Glutamatergic neuron (in vitro differentiated cells): ENCODE measurements around the gene PCP4L1. TPM values are rescaled to one million over a fixed set of nuclear protein-coding genes. Genes with fewer than 3 reads are reported as not detected.

Experiments
- DNase-seq: peaks from one replicate; pipeline ENCODE4 v3.0.0; 2022
- H3K27ac Mint-ChIP-seq: one replicate; pipeline ENCODE4 v1.8.0; 2020; ENCODE audit warnings: mild to moderate bottlenecking, mixed read lengths, inconsistent platforms; ENCODE audit not compliant: unreplicated experiment
- H3K27me3 Mint-ChIP-seq: one replicate; pipeline ENCODE4 v1.8.0; 2020; ENCODE audit warnings: mild to moderate bottlenecking, moderate library complexity, mixed read lengths, inconsistent platforms; ENCODE audit not compliant: unreplicated experiment
- H3K36me3 Mint-ChIP-seq: one replicate; pipeline ENCODE4 v1.8.0; 2020; ENCODE audit warnings: mild to moderate bottlenecking, mixed read lengths, inconsistent platforms; ENCODE audit not compliant: unreplicated experiment
- H3K4me1 Mint-ChIP-seq: one replicate; pipeline ENCODE4 v1.8.0; 2020; ENCODE audit warnings: mild to moderate bottlenecking, low read depth, mixed read lengths, inconsistent platforms; ENCODE audit not compliant: unreplicated experiment
- H3K4me3 Mint-ChIP-seq: one replicate; pipeline ENCODE4 v1.8.0; 2020; ENCODE audit warnings: mild to moderate bottlenecking, mixed read lengths, inconsistent platforms; ENCODE audit not compliant: unreplicated experiment
- H3K9me3 Mint-ChIP-seq: one replicate; pipeline ENCODE4 v1.8.0; 2020; ENCODE audit warnings: mild to moderate bottlenecking, moderate library complexity, mixed read lengths, inconsistent platforms; ENCODE audit not compliant: unreplicated experiment
- total RNA-seq: library from RNA; stranded (reverse); fragmentation: NEBNext Ultra II Directional; extraction: Animal tissue kit (Norgen Biotek cat#: 25700); gene quantifications from one replicate; pipeline ENCODE4 v1.2.1, GENCODE V29; 2021; ENCODE audit not compliant: unreplicated experiment
- TF ChIP-seq, protein P1 (sequence below): fragments of 200-600 bp; sonication (generic); IDR thresholded peaks from one replicate; pipeline ENCODE4 v1.5.0; 2021; ENCODE audit not compliant: partially characterized antibody, unreplicated experiment

PCP4L1 gene
- total RNA-seq, 1 donor from 2014 or later = 1.1 TPM

DNA sequence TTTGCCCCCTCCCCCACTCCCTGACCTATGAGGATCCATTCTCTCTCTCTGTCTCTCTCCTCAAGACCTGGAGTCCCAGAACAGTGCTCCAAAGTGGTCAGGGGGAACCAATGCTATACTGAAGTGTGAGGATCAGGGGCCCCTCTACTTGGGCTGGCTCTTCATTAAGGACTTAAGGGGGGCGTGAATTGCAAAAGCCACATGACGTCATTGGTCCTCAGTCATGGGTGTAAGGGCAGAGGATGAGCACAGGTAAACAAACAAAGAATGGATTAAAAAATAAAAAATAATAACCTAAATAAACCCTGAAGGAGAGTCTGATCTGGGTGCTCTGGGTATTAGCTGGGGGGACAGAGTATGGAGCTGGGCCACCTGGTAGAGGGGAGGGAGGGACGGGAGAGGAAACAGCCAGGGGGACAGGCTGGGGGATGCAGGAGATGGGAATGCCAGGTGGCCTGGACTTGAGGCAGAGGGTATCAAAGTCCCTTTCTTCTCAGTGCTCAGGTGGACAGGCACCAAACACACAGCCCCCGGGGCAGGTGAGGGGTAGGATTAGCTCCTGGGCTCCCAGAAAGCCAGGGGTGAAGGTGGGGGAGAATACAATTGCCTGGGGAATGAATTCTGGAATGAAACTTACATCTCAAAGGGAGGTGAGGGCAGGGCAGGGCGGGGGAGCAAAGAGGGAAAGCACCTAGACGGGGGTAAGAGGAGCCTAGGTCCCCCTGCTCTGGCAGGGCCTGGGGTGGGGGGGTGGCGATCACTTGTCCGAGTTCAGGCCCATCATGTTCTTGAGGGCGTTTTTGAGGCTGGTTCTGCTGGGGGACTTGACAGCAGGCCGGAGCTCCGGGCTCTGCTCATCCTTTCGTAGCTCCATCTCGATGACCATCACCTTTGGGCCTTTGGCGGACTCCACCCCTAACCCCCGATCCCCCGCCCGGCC lies 46.7 kb downstream of the PCP4L1 start:
- peaks cover 8% of the 10 kb centered on the region for H3K9me3 Mint-ChIP-seq
- H3K27me3 Mint-ChIP-seq = no peaks in the 10 kb centered on the region
- peaks cover 37% of the 10 kb centered on the region for H3K4me1 Mint-ChIP-seq
- TF ChIP-seq, protein P1, sequence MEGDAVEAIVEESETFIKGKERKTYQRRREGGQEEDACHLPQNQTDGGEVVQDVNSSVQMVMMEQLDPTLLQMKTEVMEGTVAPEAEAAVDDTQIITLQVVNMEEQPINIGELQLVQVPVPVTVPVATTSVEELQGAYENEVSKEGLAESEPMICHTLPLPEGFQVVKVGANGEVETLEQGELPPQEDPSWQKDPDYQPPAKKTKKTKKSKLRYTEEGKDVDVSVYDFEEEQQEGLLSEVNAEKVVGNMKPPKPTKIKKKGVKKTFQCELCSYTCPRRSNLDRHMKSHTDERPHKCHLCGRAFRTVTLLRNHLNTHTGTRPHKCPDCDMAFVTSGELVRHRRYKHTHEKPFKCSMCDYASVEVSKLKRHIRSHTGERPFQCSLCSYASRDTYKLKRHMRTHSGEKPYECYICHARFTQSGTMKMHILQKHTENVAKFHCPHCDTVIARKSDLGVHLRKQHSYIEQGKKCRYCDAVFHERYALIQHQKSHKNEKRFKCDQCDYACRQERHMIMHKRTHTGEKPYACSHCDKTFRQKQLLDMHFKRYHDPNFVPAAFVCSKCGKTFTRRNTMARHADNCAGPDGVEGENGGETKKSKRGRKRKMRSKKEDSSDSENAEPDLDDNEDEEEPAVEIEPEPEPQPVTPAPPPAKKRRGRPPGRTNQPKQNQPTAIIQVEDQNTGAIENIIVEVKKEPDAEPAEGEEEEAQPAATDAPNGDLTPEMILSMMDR = no peak
- no peaks in the 10 kb centered on the region for H3K36me3 Mint-ChIP-seq
- peak overlapping the region; percentile 96 for H3K27ac Mint-ChIP-seq
- no peak for DNase-seq
- H3K4me3 Mint-ChIP-seq = peak overlapping the region; percentile 96

DNA sequence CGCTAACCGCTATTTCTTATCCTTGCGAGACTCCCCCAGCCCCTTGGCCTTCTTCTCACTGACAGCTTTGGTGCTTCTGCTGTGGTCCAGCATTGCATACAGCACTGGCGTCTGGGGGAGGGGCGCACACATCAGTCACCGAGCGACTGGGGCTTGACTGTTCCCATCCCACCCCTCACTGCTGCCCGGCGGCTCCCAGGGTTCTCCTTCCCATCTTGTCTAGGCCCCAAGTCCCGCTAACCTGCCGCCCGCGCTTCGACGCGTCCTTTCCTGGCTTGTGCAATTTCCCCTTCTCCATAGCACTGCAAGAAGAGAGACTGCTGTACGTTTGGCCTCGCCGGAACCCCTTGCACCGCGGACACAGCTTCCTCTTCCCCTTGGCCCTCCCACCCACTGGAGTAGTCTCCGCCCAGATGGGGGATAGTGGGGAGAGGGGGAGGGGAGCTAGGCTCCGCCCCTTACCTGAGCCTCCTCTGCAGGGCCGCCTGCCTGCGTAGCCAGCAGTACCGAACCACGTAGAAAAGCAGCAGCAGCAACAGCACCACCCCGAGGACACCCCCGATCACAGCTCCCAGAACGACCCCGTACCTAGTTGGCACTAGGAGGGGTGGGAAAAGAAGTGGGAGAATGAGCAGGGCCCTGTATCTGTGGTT lies 47.4 kb downstream of the PCP4L1 start:
- DNase-seq = peak; percentile 76
- no peaks in the 10 kb centered on the region for H3K27me3 Mint-ChIP-seq
- peaks cover 8% of the 10 kb centered on the region for H3K9me3 Mint-ChIP-seq
- TF ChIP-seq, protein P1 = no peak
- peaks cover 42% of the 10 kb centered on the region for H3K4me1 Mint-ChIP-seq
- peak overlapping the region; percentile 96 for H3K4me3 Mint-ChIP-seq
- peak overlapping the region; percentile 96 for H3K27ac Mint-ChIP-seq
- H3K36me3 Mint-ChIP-seq = no peaks in the 10 kb centered on the region

DNA sequence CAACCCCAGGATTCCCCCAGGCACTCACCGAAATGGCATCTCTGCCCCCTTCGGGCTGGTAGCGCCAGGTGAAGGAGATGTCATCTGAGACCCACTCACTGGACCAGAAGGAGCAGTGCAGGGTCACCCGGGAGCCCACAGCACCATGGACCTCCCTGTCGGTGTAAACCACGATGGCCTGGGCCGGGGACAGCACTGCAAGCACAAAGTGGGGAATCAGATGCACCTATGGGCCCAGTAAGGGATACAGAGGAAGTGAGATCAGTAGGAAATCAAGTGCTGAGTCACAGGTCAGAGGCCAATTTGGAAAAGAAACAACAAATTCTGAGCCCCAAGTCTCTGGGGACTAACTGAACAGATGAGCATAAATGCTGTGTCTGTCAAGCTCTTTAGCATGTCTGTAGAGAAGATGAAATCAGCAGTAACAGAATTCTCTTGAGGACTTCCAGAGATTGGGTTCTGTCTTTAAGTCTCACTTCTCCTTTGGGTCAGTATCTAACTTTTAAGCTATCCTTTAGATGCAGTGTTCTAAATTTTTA lies 48.8 kb downstream of the PCP4L1 start:
- TF ChIP-seq, protein P1 = no peak
- peaks cover 2% of the 10 kb centered on the region for H3K27me3 Mint-ChIP-seq
- DNase-seq = peak; percentile 45
- no peaks in the 10 kb centered on the region for H3K36me3 Mint-ChIP-seq
- H3K9me3 Mint-ChIP-seq = peaks cover 8% of the 10 kb centered on the region
- peak overlapping the region; percentile 96 for H3K4me3 Mint-ChIP-seq
- H3K4me1 Mint-ChIP-seq = peaks cover 42% of the 10 kb centered on the region
- H3K27ac Mint-ChIP-seq = peak overlapping the region; percentile 96

DNA sequence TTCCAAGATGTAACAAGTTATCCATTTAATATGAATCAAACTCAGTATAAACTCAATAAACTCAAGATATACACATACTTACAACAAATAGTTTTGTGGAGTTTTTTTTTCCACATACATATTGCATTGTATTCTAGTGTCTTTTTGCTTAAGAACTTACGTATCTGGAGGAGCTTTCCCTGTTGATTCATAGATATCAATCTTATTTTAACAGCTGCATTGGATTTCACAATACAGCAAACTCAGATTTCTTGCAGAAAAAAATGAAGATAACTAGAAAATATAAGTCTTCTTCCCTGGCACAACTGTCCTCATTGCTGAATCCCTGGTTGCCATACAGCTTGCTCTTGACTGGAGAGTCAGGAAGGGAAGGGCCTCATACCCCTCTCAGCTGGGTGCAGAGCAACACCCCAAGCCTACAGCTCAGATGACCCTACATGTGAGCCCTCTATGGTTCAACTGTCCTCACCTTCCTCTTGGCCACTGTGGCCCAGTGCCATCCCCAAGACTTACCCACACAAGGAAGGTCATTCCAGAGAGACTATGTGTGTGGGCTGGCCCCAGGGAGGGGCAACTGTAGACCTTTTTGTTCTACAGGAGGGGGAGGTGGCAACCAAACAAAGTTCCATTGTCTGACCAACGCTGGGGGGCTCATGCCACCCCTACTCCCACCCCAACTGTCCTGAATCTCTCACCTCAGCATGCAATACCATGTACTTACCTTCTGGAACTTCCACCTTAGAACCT lies 49.5 kb downstream of the PCP4L1 start:
- no peaks in the 10 kb centered on the region for H3K36me3 Mint-ChIP-seq
- H3K4me3 Mint-ChIP-seq = peak overlapping the region; percentile 68
- H3K27ac Mint-ChIP-seq = peak overlapping the region; percentile 65
- H3K27me3 Mint-ChIP-seq = peaks cover 2% of the 10 kb centered on the region
- TF ChIP-seq, protein P1 = no peak
- H3K9me3 Mint-ChIP-seq = peaks cover 10% of the 10 kb centered on the region
- peaks cover 42% of the 10 kb centered on the region for H3K4me1 Mint-ChIP-seq
- DNase-seq = no peak
